Activated CD8-positive, alpha-beta memory T cell treated with anti-CD3 and anti-CD28 coated beads for 24 hours (primary cell): Measurements from ENCODE around the gene RPL10A.
"Not testable (repeated sequence)": the region's sequence is repeated elsewhere in the genome, so short reads cannot be mapped to it uniquely, and the experiment has no call there.

Experiments used
- DNase-seq: peaks from one replicate; pipeline ENCODE4 v3.0.0-alpha.2; 2020

Gene RPL10A

DNA sequence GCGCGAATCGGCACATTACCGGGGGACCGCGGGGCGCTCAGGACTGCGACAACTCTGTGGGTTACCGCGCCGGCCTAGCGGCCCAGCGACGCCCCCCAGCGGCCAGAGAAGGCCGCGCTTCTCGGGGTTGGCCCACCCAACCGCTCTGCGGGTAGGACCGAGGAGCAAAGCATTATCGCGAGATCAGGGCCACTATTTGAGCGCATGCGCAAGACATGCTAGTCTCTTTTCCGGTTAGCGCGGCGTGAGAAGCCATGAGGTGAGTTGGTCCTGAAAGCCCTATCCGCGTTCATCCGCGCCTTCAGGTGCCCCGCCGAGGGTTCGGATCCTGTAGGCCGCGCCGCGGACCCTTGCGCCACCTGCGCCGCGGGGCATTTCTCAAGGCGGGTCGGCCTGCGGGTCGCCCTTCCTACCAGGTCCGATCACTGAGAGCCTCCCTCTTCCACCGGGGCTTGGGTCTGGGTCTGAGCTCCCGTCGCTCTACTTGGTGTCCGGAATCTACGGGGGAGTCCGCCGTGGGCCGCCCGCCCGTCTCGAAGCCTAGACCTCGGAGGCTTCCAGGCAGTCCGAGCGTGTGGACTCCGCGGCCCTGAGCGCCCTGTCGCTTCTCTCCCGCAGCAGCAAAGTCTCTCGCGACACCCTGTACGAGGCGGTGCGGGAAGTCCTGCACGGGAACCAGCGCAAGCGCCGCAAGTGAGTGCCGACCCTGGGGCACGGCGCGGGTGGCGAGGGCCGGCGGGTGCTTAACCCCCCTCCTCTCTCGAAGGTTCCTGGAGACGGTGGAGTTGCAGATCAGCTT is at the start of gene RPL10A:
RPL10A (plus strand) TSS at position 221 of the 799 bp plus-strand sequence; CDS start at position 255, 34 bp downstream.
- DNase-seq: peak; percentile 97

DNA sequence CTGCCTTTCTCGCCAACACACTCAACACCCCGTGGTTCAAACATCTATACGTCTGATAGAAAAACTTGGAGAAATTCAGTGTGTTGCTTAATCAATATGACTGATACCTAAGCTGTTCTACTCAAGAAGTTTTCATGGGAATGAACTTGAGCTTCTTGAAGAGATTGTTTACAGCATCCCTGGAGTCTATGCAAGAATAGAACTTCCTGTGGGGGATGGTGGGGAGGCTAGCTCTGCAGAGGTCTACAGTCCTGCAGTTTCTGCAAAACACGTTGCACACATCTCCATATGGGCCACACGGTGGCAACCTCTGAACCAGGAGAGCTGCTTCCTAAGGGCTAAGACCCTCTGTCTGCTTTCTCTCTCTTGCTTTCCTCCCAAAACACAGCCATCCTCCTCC is 48.8 kb upstream of the RPL10A start:
- DNase-seq: no peak

DNA sequence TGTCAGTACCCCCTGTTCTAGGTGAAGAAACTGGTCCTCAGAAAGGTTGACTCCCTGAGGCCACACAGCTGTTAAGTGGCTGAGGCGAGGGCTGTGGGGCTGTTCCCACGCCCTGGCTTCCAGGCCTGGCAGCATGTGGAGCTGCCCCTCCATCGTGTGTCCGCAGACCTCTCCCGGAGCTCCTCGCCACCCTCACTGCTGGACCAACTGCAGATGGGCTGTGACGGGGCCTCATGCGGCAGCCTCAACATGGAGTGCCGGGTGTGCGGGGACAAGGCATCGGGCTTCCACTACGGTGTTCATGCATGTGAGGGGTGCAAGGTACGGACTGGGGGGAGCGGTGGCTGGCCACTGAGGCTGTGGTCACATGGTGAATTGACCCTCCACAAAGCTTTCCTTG is 48.2 kb upstream of the RPL10A start:
- DNase-seq: no peak

DNA sequence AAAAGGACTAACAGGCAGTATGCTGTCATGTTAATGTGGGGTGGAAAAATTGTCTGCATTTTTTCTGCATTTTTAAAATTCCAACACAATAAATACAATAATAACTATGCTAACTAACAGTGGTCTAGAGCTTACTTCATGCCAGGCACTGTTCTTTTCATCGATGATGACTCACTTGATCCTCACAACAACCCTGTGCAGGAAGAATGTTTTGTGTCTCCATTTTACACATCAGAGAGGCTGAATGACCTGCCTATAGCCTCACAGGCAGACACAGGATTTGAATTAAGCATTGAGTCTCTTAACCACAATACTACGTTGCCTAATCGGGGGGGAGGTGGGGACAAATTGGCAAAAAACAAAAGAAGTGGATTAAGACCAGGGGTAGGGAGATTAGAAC is 42.9 kb upstream of the RPL10A start:
- DNase-seq: no peak

DNA sequence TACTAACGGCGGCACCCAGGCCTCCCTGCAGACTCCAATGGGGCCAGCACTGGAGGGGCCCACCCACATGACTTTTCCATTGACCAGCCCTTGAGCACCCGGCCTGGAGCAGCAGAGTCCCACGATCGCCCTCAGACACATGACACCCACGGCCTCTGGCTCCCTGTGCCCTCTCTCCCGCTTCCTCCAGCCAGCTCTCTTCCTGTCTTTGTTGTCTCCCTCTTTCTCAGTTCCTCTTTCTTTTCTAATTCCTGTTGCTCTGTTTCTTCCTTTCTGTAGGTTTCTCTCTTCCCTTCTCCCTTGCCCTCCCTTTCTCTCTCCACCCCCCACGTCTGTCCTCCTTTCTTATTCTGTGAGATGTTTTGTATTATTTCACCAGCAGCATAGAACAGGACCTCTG is 42.1 kb upstream of the RPL10A start:
- DNase-seq: no peak

DNA sequence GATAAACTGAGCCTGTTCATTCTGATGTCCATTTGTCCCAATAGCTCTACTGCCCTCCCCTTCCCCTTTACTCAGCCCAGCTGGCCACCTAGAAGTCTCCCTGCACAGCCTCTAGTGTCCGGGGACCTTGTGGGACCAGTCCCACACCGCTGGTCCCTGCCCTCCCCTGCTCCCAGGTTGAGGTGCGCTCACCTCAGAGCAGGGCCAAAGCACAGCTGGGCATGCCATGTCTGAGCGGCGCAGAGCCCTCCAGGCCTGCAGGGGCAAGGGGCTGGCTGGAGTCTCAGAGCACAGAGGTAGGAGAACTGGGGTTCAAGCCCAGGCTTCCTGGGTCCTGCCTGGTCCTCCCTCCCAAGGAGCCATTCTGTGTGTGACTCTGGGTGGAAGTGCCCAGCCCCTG is 40.8 kb upstream of the RPL10A start:
- DNase-seq: no peak

DNA sequence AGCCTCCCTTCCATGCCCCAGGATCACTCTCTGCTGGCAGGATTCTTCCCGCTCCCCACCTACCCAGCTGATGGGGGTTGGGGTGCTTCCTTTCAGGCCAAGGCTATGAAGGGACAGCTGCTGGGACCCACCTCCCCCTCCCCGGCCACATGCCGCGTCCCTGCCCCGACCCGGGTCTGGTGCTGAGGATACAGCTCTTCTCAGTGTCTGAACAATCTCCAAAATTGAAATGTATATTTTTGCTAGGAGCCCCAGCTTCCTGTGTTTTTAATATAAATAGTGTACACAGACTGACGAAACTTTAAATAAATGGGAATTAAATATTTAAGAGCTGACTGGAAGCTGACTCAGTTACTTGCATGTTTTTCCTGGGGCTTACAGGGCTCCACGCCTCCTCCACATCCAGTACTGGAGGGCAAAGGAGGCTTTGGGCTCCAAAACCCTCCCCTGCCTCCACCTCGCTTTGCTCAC is 40.3 kb upstream of the RPL10A start:
- no peak for DNase-seq

DNA sequence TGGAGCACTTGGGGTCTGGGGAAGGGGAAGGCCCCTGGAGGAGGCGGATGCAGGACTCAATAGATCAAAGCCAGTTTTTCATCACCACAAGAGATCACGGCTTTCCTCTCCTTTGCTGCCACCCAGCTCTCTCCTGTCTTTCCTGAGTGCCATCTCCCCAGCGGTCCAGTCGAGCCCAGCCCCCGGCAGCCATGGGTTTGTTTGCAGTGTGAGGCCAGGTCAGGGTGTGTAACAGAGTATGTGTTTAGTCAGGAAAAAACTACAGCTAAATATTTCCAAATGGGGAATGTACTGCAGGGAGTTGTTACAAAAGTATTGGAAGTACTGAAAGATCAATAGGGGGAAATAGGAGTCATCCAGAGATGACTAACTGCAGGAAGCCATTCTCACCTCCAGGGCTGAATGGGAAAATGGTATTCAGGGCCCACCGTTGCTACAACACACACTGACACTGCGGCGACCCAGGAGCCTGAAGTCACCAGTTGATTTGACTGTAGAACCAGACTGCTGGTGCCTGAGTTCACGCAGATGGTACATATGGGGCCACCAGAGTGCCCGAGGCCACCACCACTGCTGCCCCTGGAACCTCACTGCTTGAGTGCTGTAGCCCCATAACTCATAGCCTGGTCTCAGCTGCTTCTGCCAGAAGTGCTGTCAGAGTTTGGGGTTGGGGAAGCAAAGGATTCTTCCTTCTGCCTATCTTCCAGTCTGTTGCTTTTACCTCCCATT is 39.6 kb upstream of the RPL10A start:
- no peak for DNase-seq

DNA sequence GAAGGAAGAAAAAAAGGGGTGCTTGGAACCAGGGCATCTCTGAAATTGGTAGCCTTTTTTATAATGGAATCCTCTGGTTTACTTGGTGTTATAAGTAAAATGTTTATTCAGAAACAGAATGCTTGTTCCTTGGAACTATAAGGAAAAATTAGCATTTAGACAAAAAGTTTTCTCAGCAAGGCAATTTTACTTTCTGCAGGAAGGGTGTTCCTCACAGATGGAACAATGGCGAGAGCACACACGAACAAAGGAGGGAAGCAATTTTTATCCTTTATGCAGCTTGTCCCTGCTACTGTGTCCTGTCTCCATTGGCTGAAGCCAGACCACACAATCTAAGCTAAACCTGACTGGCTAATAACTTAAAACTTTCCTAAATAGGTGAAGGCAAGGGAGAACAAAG is 38.7 kb upstream of the RPL10A start:
- DNase-seq: no peak

DNA sequence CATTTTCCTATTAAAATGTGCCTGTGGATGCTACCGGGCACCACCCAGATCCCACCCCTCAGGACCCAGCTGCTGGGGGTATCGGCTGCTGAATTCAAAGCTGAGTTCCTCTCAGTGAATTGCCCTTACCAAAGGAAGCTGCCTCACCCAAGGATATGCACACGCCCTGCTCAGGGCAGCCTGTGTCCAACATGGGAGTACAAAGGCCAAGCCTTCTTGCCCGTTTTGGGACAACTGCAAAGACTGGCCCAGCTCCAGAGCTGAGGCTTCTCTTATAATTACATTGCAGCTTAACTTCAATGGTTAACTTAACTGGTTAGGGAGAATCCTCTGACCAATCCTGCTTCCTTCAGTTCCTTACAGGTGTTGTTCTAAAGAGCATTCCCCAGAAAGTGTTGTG is 35.9 kb upstream of the RPL10A start:
- DNase-seq: no peak

DNA sequence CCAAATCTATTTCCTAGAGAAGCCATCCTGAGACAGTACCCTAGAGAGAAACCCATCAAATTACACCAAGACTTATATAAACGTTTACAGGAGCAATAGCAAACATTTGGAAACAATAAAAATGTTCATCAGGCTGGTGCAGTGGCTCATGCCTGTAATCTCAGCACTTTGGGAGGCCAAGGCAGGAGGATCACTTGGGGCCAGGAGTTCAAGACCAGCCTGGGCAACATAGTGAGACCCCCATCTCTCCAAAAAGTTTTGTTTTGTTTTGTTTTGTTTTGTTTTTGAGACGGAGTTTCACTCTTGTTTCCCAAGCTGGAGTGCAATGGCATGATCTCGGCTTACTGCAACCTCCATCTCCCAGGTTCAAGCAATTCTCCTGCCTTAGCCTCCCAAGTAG is 35.5 kb upstream of the RPL10A start:
- not testable (repeated sequence) for DNase-seq

DNA sequence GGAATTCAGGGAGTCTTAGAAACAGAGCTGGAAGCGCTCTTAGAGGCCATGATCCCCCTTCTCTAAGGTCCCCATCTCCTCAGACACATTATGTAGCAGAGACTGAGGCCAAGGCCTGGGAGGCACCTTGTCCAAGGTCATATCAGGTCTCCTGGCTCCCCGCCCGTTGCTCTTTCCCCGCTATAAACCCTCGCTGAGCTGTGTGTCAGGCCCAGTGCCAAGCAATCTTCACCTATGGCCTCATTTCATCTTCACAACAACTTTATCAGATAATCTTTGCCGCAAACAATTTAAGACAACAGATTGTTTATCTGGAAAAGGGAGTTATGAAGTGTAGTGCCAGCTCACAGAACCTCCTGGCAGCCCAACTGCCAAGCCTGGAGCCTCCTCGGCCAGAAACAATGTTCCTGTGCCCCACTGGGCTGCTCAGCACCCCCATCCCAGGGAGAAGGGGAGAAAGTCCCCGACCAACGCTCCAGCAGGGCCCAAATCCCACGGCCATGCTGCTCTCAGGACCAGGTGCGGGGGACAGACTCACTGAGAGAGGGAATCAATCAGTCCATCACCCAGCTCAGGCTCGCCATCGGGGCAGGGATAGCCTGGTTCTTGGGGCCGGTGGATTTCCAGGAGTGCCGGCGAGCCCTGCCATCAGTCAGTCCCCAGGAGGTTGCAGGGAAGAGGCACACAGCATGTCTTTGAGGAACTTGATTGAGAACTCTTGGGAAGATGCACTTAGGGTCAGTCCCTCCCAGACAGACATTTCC is 32.9 kb upstream of the RPL10A start:
- DNase-seq: no peak

DNA sequence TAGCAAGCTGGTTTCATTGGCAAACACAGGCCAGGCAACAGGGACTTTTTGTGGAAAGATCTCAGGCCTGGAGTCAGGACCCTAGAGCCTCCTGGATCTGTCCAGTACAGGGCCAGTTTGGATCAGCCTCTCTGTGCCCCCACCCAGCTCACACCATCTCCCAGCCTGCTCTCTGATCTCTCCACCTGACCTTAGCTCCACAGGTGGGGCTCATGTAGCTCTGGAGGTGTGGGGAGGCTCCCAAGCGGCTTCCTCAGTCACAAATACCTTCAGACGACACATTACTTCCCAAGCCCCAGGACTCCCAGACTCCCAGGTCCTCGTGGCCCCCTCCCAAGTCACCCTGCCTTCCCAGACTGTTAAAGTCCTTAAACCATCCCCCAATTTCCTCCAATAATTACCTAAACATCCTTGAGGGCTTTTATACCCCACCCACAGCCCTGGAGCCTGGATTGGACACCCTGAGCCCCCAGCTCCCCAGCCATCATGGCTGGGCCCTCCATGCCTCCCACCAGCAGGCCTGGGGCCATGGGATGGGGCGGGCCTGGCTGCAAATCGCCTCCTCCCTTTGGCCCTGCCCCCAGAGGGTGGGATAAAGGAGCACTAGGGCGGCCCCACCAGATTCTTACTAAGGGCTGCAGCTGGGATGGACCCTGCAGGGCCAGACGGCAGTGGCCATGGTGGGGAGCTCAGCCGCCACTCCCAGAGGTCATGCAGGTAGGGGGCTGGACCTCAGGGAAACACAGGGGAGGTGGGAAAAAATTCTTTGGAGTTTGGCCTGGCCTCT is 31.9 kb upstream of the RPL10A start:
- DNase-seq: no peak

DNA sequence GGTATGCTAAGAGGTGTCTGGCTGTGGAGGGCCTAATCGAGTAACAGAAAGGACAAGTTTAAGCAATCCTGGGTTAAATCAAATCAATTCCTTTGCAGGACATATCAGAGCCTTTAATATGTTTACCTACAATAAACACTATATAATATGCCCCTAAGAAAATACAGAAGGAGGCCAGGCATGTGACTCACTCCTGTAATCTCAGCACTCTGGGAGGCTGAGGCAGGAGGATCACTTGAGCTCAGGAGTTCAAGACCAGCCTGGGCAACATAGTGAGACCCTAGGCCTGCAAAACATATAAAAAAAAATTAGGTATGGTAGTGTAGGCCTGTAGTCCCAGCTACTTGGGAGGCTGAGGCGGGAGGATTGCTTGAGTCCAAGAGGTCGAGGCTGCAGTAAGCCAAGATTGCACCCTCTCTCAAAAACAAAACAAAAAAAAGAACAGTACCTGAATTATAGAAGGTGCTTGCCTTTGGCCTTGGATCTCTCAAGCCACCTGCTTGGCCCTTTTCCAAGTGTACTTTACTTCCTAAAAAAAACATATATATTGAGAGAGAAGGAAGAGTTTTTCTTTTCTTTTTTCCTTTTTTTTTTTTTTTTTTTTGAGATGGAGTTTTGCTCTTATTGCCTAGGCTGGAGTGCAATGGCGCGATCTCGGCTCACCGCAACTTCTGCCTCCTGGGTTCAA is 29.7 kb upstream of the RPL10A start:
- not testable (repeated sequence) for DNase-seq

DNA sequence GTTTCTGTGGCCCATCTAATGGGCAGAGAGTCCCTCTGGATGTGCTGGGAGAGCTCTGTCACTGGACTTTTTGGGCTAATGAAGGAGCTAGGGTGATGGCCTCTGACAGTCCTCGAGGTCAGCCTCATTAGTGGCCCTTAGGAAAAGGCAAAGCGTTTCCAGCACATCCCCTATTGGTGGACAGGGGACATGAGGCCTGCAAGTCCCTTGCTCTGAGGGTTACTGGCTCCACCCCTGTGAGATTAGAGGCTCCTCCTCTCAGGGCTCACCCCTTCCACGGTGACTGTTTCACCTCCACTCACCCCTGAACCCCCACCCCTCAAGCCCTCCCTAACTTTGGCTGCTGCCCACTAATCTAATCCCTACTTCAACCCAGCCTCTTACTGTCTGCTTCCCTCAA is 28.9 kb upstream of the RPL10A start:
- DNase-seq: no peak

DNA sequence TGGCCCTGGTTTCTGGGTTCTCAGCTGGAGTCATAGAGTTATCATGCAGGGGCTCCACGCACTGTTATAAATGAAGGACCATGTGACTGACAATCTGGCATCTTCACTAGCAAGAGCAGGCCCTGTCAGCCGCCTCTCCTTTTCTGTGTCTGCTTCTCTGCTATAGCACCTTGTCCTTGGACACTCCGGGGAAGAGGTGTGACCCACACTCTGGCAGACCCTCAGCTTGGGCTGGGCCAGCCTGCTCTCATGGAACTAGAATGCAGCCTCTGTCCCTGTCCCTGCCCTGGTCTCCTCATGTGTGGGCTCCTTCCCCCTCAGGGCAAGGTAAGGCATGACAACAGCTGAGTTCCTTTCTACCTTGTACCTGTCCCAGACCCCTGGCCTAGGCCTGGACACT is 27.0 kb upstream of the RPL10A start:
- DNase-seq: no peak

DNA sequence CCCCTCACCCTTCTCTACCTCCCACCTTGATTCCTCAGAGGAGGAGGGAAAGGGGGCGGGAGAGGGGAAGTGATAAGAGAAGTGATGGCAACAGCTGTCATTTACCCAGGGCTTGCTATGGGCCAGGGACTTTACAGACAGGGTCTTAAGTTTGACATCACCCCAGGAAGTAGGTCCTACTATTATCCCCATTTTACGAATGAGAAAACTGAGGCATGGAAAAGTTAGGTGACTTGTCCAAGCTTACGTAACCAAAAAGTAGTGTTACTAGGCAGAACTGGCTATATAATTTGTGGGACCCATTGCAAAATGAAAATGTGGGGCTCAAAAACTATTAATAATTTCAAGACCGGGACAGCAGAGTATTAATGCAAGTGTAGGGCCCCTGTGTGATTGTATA is 26.6 kb upstream of the RPL10A start:
- DNase-seq: no peak

DNA sequence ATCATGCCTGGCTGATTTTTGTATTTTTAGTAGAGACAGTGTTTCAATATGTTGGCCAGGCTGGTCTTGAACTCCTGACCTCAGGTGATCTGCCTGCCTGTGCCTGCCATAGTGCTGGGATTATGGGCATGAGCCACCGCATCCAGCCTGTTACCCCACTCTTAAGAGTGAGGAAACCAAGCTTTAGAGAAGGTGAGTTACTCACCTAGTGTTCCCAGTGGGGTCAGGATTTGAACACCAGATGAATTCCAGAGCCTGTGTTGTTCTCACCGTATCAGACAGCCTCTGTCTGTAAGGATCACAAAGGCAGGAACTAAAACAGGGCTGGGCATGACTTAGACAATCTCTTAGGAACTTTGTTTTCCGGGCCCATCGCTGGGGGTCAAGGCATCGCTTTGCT is 25.5 kb upstream of the RPL10A start:
- no peak for DNase-seq

DNA sequence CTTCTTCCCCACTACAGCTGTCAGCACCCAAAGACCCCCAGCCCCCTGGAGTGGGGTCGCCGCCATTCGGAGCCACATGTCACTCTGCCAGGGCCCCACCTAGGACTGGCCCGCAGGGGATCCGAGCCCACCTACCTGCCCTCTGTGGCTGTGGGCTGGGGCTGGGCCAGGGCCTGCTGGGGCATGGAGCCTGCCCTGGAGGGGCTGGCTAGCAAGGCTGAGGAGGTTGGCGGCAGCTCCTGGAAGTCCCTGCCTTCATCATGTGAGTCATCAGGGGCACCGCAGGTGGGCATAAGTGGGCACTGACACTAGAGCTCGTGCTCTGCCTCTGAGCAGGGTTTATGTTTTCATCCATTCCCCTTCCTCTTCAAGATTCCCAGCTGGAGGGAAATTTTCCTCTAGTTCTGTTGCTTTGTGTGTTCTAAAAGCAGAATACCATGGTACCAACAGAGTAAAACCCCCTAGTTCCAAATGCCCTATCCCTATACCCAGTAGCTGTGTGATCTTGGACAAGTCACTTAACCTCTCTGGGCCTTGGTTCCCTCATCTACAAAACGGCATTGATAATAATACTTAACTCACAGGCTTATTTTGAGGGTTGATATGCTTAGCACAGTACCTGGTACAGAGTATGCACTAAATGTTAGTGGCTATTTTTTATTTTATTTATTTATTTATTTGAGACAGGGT is 24.7 kb upstream of the RPL10A start:
- DNase-seq: no peak

DNA sequence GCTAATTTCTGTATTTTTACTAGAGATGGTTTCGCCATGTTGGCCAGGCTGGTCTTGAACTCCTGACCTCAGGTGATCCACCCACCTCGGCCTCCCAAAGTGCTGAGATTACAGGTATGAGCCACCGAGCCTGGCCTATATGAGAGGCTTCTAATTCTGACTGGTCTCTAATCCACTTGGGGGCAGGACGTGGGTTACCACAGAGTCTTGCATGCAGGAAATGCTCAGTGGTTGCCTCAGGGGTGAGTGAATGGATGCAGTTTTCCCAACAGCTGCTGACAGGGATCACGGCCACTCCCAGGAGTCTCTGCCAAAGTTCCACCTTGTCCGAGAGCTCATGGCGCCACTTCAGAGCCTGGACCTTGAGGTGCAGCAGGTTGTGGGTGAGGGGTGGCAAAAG is 22.5 kb upstream of the RPL10A start:
- DNase-seq: no peak

DNA sequence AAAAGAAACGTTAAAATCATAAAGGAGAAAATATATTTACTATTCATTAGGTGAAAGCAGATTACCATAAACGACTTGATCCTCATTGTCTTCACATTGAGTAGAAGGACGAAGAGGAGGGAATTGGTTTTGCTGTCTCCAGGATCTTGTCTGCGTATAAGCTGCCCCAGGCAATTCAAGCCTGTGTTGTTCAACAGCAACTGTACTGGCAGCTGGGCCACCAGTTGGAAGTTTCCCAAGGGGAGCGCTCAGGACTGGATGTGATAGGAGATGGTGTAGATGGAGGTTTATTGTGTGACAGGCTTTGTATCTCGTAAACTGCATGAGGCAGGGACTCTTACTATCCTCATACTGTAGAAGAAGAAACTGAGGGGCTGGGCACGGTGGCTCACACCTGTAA is 20.0 kb upstream of the RPL10A start:
- no peak for DNase-seq
